CD4-positive, alpha-beta T cell (primary cell): ENCODE data around the gene SPG21. TPM values are rescaled to one million over a fixed set of nuclear protein-coding genes. Genes with fewer than 3 reads are reported as not detected.

Source experiments
- ATAC-seq: fragments of 200-7000 bp; cut with Tn5 transposase; one replicate; pipeline ENCODE4 v1.10.0; 2022; ENCODE audit warnings: mild to moderate bottlenecking; ENCODE audit not compliant: poor library complexity
- CTCF ChIA-PET: fragments of 350-600 bp; sonication (Branson Sonifier 250); formaldehyde crosslinking; loops from one replicate; lab custom pipeline; 2021; ENCODE audit warnings: antibody characterized with exemption, inconsistent platforms; lab: Charles Lee
- POLR2A ChIA-PET: fragments of 350-600 bp; sonication (Branson Sonifier 250); formaldehyde crosslinking; loops from one replicate; lab custom pipeline; 2021; ENCODE audit warnings: antibody characterized with exemption, inconsistent platforms; lab: Charles Lee
- DNase-seq, 14 experiments: peaks; one replicate each; pipeline ENCODE4 v3.0.0-alpha.2; 2013 to 2020; ENCODE audit warnings: mixed read lengths in 2 of 14
- H3K27ac ChIP-seq, 2 donors: one replicate each; pipeline versions ENCODE4 v1.5.1 to v1.7.0; 2013; ENCODE audit warnings: low read length in 2 of 2, low read depth in 1 of 2, mild to moderate bottlenecking in 1 of 2
- H3K27me3 ChIP-seq, 2 experiments: 1 replicate in 1 of 2; 2 replicates in 1 of 2; pipeline versions ENCODE4 v1.6.1 to v1.7.0; 2013; ENCODE audit warnings: low read length in 2 of 2, control low read depth in 1 of 2, mild to moderate bottlenecking in 1 of 2, moderate library complexity in 1 of 2; ENCODE audit not compliant: insufficient read depth in 2 of 2, control insufficient read depth in 1 of 2
- H3K36me3 ChIP-seq: one replicate; pipeline ENCODE4 v1.6.1; 2013; ENCODE audit warnings: low read length, control low read depth; ENCODE audit not compliant: insufficient read depth
- H3K4me1 ChIP-seq: one replicate; pipeline ENCODE4 v1.6.1; 2013; ENCODE audit warnings: low read length, control low read depth; ENCODE audit not compliant: insufficient read depth
- H3K4me3 ChIP-seq: one replicate; pipeline ENCODE4 v1.5.1; 2013; ENCODE audit warnings: mild to moderate bottlenecking, low read length, moderate library complexity
- H3K9me3 ChIP-seq, 2 experiments: 1 replicate in 1 of 2; 2 replicates in 1 of 2; pipeline versions ENCODE4 v1.6.1 to v1.7.0; 2013; ENCODE audit warnings: low read length in 2 of 2, mild to moderate bottlenecking in 2 of 2, control low read depth in 1 of 2, moderate library complexity in 1 of 2; ENCODE audit not compliant: control insufficient read depth in 1 of 2, insufficient read depth in 1 of 2
- H3K27ac Mint-ChIP-seq: one replicate; pipeline ENCODE4 v1.8.0; 2020; ENCODE audit warnings: mixed read lengths
- H3K27me3 Mint-ChIP-seq: one replicate; pipeline ENCODE4 v1.8.0; 2021; ENCODE audit warnings: mixed read lengths
- H3K36me3 Mint-ChIP-seq: one replicate; pipeline ENCODE4 v1.8.0; 2021; ENCODE audit warnings: low read depth, mixed read lengths
- H3K4me1 Mint-ChIP-seq: one replicate; pipeline ENCODE4 v1.8.0; 2021; ENCODE audit warnings: low read depth, mixed read lengths
- H3K4me3 Mint-ChIP-seq: one replicate; pipeline ENCODE4 v1.8.0; 2020; ENCODE audit warnings: mild to moderate bottlenecking, mixed read lengths
- H3K9me3 Mint-ChIP-seq: one replicate; pipeline ENCODE4 v1.8.0; 2020; ENCODE audit warnings: mixed read lengths
- CTCF ChIP-seq: fragments of 200-600 bp; IDR thresholded peaks from one replicate; pipeline ENCODE4 v1.8.0; 2022; ENCODE audit warnings: antibody characterized with exemption, mild to moderate bottlenecking
- intact Hi-C, 2 experiments: fragments of 100-400 bp; cut with DNase I in 1 of 2; cut with micrococcal nuclease in 1 of 2; formaldehyde crosslinking; loops; one replicate each; pipeline versions ENCODE4 v1.15.1 to v1.9.0; 2023 to 2025; cut with DNase I, micrococcal nuclease
- total RNA-seq, 174 experiments: library from RNA in 2 of 174; stranded (reverse) in 2 of 174; gene quantifications; one replicate each; pipeline ENCODE4 v1.2.3 and lab custom pipeline; 2021 to 2026

SPG21 gene
- total RNA-seq, 2 experiments from 2014 or later = 29.4 to 32.7 TPM

DNA sequence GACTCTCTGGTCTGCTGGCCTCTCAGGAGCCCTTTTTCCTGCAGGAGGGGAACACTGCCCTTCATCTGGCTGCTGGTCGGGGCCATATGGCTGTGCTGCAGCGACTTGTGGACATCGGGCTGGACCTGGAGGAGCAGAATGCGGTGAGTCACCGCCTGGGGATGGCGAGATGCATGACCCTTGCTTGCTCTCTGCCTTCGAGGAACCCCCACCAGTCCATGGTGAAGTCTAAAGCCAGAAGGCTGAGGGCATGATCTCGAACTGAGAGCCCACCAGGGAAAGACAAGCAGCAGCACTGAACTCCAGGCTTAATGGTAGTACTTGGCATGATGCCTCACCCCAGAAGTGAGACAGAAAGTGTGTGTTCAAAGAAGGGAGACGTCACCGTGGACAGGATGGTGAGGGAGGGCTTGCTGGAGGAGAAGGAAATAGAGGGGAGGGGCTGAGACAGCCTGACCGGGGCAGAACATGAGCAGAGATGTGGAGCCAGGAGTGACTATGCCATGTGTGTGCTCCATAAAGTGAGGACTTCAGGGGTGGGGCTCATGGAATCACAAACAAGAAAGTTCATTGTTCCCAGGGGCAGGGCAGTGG lies 58.8 kb downstream of the SPG21 start:
- H3K27me3 Mint-ChIP-seq = no peaks in the 10 kb centered on the region
- POLR2A ChIA-PET = no interaction called here
- no peaks in the 10 kb centered on the region for H3K36me3 Mint-ChIP-seq
- no peak overlapping the region for H3K27ac Mint-ChIP-seq
- H3K4me3 Mint-ChIP-seq = no peak overlapping the region
- Histone ChIP-seq H3K4me1 (no peaks in the 10 kb centered on the region), H3K36me3 (no peaks in the 10 kb centered on the region), H3K4me3 (no peak overlapping the region), H3K27me3 (no peaks in the 10 kb centered on the region), H3K9me3 (no peaks in the 10 kb centered on the region), H3K27ac (no peak overlapping the region)
- intact Hi-C loops = no loop called here
- ATAC-seq (no peak), DNase-seq (no peak)
- H3K4me1 Mint-ChIP-seq = no peaks in the 10 kb centered on the region
- TF ChIP-seq CTCF = no peak
- CTCF ChIA-PET = no interaction called here
- no peaks in the 10 kb centered on the region for H3K9me3 Mint-ChIP-seq

- POLR2A ChIA-PET = no interaction called here
- Mint-ChIP-seq H3K27me3 (no peaks in the 10 kb centered on the region), H3K9me3 (no peaks in the 10 kb centered on the region), H3K27ac (no peak overlapping the region), H3K36me3 (no peaks in the 10 kb centered on the region), H3K4me1 (no peaks in the 10 kb centered on the region), H3K4me3 (no peak overlapping the region)
- Histone ChIP-seq H3K36me3 (no peaks in the 10 kb centered on the region), H3K27ac (no peak overlapping the region), H3K4me3 (no peak overlapping the region), H3K9me3 (no peaks in the 10 kb centered on the region), H3K27me3 (no peaks in the 10 kb centered on the region), H3K4me1 (no peaks in the 10 kb centered on the region)
- ATAC-seq = no peak
- CTCF ChIA-PET = no interaction called here
- DNase-seq = no peak
- intact Hi-C loops = no loop called here
- TF ChIP-seq CTCF = no peak
Measured at GRCh38 chr15:64930019-64930652, 59.6 kb downstream of the SPG21 start.

GRCh38 chr15:64928626-64929220 lies 61.0 kb downstream of the SPG21 start:
- Mint-ChIP-seq H3K27me3 (no peaks in the 10 kb centered on the region), H3K36me3 (no peaks in the 10 kb centered on the region), H3K4me3 (no peak overlapping the region), H3K4me1 (no peaks in the 10 kb centered on the region), H3K27ac (no peak overlapping the region), H3K9me3 (no peaks in the 10 kb centered on the region)
- no peak overlapping the region for H3K27ac ChIP-seq
- CTCF ChIA-PET = no interaction called here
- H3K27me3 ChIP-seq = no peaks in the 10 kb centered on the region
- H3K36me3 ChIP-seq = no peaks in the 10 kb centered on the region
- no peaks in the 10 kb centered on the region for H3K9me3 ChIP-seq
- TF ChIP-seq CTCF = no peak
- POLR2A ChIA-PET = no interaction called here
- no peak overlapping the region for H3K4me3 ChIP-seq
- ATAC-seq = no peak
- H3K4me1 ChIP-seq = no peaks in the 10 kb centered on the region
- intact Hi-C loops = no loop called here
- no peak for DNase-seq
